HepG2 (cell line): ENCODE results near the gene MAPRE3. TPM values are rescaled to one million over a fixed set of nuclear protein-coding genes. Genes with fewer than 3 reads are reported as not detected.

Experiments
- BCL6 ChIP-seq: IDR thresholded peaks from 2 replicates; pipeline ENCODE4 v1.6.1; 2016; ENCODE audit warnings: missing genetic modification reagents, missing compliant biosample characterization
- CBX5 ChIP-seq: sonication (generic); formaldehyde crosslinking; IDR thresholded peaks from 2 replicates; pipeline ENCODE4 v1.4.0; 2020; ENCODE audit warnings: missing genetic modification reagents, borderline replicate concordance
- CCDC6 ChIP-seq: sonication (generic); formaldehyde crosslinking; IDR thresholded peaks from 2 replicates; pipeline ENCODE4 v1.8.1; 2022; ENCODE audit warnings: mild to moderate bottlenecking, missing genetic modification reagents, moderate library complexity
- DNMT1 ChIP-seq: sonication (generic); formaldehyde crosslinking; IDR thresholded peaks from 2 replicates; pipeline ENCODE4 v1.5.1; 2020; ENCODE audit warnings: mild to moderate bottlenecking, missing genetic modification reagents
- MLLT10 ChIP-seq: sonication (generic); formaldehyde crosslinking; IDR thresholded peaks from 2 replicates; pipeline ENCODE4 v1.4.0; 2020; ENCODE audit warnings: missing genetic modification reagents
- NFIB ChIP-seq: sonication (generic); formaldehyde crosslinking; IDR thresholded peaks from 2 replicates; pipeline ENCODE4 v1.9.0; 2021; ENCODE audit warnings: missing genetic modification reagents, mild to moderate bottlenecking, borderline replicate concordance
- PHF5A ChIP-seq: IDR thresholded peaks from one replicate; pipeline ENCODE4 v1.6.1; 2018; ENCODE audit warnings: low read depth, missing genetic modification reagents; ENCODE audit not compliant: unreplicated experiment
- STAG1 ChIP-seq: sonication (generic); formaldehyde crosslinking; IDR thresholded peaks from 2 replicates; pipeline ENCODE4 v1.4.0; 2020; ENCODE audit warnings: missing genetic modification reagents
- ZEB1 ChIP-seq: IDR thresholded peaks from 2 replicates; pipeline ENCODE4 v1.6.1; 2012; ENCODE audit warnings: mild to moderate bottlenecking, low read depth, inconsistent platforms; ENCODE audit not compliant: insufficient replicate concordance
- ZFX ChIP-seq: sonication (generic); formaldehyde crosslinking; IDR thresholded peaks from 2 replicates; pipeline ENCODE4 v1.4.0; 2020; ENCODE audit warnings: mild to moderate bottlenecking, low read depth, missing genetic modification reagents, moderate library complexity
- ZMAT3 ChIP-seq: sonication (generic); formaldehyde crosslinking; conservative IDR thresholded peaks from 2 replicates; pipeline ENCODE4 v1.7.0; 2021; ENCODE audit warnings: missing genetic modification reagents
- ZNF260 ChIP-seq: sonication (generic); formaldehyde crosslinking; IDR thresholded peaks from 2 replicates; pipeline ENCODE4 v1.4.0; 2020; ENCODE audit warnings: missing genetic modification reagents, low read depth, mild to moderate bottlenecking, borderline replicate concordance
- ZNF615 ChIP-seq: sonication (generic); formaldehyde crosslinking; IDR thresholded peaks from 2 replicates; pipeline ENCODE4 v1.5.0; 2020; ENCODE audit warnings: mild to moderate bottlenecking, missing genetic modification reagents, borderline replicate concordance
- ZNF768 ChIP-seq: sonication (generic); formaldehyde crosslinking; IDR thresholded peaks from 2 replicates; pipeline ENCODE4 v1.4.0; 2020; ENCODE audit warnings: missing genetic modification reagents
- polyA plus RNA-seq, 8 experiments: library from polyadenylated mRNA; depleted of rRNA in 3 of 8; stranded (reverse) in 7 of 8; unstranded in 1 of 8; fragments of >200 nt; fragmentation: Illumina TruSeq in 4 of 8; extraction: Trizol in 4 of 8; gene quantifications; 2 replicates each; pipeline versions ENCODE4 v1.2.1 to v1.2.3, GENCODE V29; 2011 to 2016; ENCODE audit warnings: low read depth in 4 of 8, missing spikeins in 1 of 8, mixed read lengths in 1 of 8; ENCODE audit not compliant: insufficient read depth in 1 of 8
- total RNA-seq, 5 experiments: library from RNA; depleted of rRNA; stranded (reverse); fragments of >200 nt; fragmentation: Illumina TruSeq; extraction: Trizol; gene quantifications; 2 replicates each; pipeline ENCODE4 v1.2.3, GENCODE V29; 2016; ENCODE audit warnings: low read depth in 1 of 5
- TF ChIP-seq, protein P1 (sequence below): sonication (generic); formaldehyde crosslinking; IDR thresholded peaks from 2 replicates; pipeline ENCODE4 v1.4.0; 2020; ENCODE audit warnings: mild to moderate bottlenecking, missing genetic modification reagents
- TF ChIP-seq, protein P2 (sequence below): sonication (generic); formaldehyde crosslinking; IDR thresholded peaks from 2 replicates; pipeline ENCODE4 v1.4.0; 2020; ENCODE audit warnings: mild to moderate bottlenecking, low read depth, missing genetic modification reagents
- TF ChIP-seq, protein P3 (sequence below): sonication (generic); formaldehyde crosslinking; IDR thresholded peaks from 2 replicates; pipeline ENCODE4 v1.9.0; 2022; ENCODE audit warnings: low read depth, missing genetic modification reagents
- TF ChIP-seq, protein P4 (sequence below): sonication (generic); formaldehyde crosslinking; IDR thresholded peaks from 2 replicates; pipeline ENCODE4 v1.4.0; 2020; ENCODE audit warnings: missing genetic modification reagents, borderline replicate concordance

The MAPRE3 gene
- total and polyA plus RNA-seq, 2 of the 13 experiments (the other 11 are each of a cell fraction or from before 2014, with no cell fraction given): 0.31 to 0.91 TPM

DNA sequence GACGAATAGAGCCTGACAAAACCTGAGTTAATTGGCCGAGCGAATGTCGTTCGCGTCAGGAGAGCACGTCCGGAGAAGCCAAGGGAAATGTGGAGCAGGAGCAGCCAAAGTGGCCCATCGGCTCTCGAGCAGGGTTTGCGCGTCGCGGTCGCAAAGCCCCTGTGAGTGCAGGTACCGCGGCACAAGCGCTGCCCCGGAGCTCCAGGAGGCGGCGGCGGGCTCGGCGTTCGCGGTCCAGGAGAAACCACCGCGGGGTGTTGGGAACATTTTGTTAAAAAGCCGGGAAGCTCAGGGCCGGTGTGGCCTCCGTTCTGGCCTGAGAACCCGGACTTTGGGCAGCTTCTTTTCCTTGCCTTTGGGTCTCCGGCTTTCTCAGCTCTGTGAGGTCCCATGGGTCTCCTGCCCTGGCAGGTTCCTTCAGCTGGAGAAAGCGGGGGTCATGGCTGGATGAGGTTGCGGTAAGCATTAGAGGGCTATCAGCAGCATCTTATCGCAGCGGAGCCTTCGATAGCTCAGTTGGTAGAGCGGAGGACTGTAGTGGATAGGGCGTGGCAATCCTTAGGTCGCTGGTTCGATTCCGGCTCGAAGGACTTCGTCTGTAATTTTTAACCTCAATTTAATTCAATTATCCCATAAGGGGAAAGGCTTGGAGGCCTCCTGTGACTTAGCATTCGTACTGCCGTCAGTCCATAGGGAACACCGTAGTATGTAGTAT is 80.0 kb downstream of the MAPRE3 start (continued):
- no peak; the same call in 1 of the 2 replicates for TF ChIP-seq CBX5 (CRISPR knock-in tag)
- TF ChIP-seq, protein P1, sequence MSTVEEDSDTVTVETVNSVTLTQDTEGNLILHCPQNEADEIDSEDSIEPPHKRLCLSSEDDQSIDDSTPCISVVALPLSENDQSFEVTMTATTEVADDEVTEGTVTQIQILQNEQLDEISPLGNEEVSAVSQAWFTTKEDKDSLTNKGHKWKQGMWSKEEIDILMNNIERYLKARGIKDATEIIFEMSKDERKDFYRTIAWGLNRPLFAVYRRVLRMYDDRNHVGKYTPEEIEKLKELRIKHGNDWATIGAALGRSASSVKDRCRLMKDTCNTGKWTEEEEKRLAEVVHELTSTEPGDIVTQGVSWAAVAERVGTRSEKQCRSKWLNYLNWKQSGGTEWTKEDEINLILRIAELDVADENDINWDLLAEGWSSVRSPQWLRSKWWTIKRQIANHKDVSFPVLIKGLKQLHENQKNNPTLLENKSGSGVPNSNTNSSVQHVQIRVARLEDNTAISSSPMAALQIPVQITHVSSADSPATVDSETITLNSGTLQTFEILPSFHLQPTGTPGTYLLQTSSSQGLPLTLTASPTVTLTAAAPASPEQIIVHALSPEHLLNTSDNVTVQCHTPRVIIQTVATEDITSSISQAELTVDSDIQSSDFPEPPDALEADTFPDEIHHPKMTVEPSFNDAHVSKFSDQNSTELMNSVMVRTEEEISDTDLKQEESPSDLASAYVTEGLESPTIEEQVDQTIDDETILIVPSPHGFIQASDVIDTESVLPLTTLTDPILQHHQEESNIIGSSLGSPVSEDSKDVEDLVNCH: no peak
- TF ChIP-seq, protein P2, sequence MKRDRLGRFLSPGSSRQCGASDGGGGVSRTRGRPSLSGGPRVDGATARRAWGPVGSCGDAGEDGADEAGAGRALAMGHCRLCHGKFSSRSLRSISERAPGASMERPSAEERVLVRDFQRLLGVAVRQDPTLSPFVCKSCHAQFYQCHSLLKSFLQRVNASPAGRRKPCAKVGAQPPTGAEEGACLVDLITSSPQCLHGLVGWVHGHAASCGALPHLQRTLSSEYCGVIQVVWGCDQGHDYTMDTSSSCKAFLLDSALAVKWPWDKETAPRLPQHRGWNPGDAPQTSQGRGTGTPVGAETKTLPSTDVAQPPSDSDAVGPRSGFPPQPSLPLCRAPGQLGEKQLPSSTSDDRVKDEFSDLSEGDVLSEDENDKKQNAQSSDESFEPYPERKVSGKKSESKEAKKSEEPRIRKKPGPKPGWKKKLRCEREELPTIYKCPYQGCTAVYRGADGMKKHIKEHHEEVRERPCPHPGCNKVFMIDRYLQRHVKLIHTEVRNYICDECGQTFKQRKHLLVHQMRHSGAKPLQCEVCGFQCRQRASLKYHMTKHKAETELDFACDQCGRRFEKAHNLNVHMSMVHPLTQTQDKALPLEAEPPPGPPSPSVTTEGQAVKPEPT (CRISPR knock-in tag): no peak
- TF ChIP-seq NFIB: no peak
- peak; percentile 49; the same call in 1 of the 2 replicates for TF ChIP-seq ZNF768 (CRISPR knock-in tag)
- no peak for TF ChIP-seq MLLT10
- TF ChIP-seq, protein P3, sequence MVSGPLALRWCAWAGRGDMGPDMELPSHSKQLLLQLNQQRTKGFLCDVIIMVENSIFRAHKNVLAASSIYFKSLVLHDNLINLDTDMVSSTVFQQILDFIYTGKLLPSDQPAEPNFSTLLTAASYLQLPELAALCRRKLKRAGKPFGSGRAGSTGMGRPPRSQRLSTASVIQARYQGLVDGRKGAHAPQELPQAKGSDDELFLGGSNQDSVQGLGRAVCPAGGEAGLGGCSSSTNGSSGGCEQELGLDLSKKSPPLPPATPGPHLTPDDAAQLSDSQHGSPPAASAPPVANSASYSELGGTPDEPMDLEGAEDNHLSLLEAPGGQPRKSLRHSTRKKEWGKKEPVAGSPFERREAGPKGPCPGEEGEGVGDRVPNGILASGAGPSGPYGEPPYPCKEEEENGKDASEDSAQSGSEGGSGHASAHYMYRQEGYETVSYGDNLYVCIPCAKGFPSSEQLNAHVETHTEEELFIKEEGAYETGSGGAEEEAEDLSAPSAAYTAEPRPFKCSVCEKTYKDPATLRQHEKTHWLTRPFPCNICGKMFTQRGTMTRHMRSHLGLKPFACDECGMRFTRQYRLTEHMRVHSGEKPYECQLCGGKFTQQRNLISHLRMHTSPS (CRISPR knock-in tag): peak; percentile 60; the same call in 1 of the 2 replicates
- no peak for TF ChIP-seq ZEB1
- TF ChIP-seq, protein P4, sequence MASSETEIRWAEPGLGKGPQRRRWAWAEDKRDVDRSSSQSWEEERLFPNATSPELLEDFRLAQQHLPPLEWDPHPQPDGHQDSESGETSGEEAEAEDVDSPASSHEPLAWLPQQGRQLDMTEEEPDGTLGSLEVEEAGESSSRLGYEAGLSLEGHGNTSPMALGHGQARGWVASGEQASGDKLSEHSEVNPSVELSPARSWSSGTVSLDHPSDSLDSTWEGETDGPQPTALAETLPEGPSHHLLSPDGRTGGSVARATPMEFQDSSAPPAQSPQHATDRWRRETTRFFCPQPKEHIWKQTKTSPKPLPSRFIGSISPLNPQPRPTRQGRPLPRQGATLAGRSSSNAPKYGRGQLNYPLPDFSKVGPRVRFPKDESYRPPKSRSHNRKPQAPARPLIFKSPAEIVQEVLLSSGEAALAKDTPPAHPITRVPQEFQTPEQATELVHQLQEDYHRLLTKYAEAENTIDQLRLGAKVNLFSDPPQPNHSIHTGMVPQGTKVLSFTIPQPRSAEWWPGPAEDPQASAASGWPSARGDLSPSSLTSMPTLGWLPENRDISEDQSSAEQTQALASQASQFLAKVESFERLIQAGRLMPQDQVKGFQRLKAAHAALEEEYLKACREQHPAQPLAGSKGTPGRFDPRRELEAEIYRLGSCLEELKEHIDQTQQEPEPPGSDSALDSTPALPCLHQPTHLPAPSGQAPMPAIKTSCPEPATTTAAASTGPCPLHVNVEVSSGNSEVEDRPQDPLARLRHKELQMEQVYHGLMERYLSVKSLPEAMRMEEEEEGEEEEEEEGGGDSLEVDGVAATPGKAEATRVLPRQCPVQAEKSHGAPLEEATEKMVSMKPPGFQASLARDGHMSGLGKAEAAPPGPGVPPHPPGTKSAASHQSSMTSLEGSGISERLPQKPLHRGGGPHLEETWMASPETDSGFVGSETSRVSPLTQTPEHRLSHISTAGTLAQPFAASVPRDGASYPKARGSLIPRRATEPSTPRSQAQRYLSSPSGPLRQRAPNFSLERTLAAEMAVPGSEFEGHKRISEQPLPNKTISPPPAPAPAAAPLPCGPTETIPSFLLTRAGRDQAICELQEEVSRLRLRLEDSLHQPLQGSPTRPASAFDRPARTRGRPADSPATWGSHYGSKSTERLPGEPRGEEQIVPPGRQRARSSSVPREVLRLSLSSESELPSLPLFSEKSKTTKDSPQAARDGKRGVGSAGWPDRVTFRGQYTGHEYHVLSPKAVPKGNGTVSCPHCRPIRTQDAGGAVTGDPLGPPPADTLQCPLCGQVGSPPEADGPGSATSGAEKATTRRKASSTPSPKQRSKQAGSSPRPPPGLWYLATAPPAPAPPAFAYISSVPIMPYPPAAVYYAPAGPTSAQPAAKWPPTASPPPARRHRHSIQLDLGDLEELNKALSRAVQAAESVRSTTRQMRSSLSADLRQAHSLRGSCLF (CRISPR knock-in tag): no peak; the same call in 1 of the 2 replicates
- peak; percentile 48; the same call in 1 of the 2 replicates for TF ChIP-seq STAG1
- peak; percentile 66; the same call in 1 of the 2 replicates for TF ChIP-seq DNMT1 (CRISPR knock-in tag)
- TF ChIP-seq CCDC6 (CRISPR knock-in tag): peak; percentile 89; the same call in 1 of the 2 replicates
- peak; percentile 58 for TF ChIP-seq PHF5A (CRISPR knock-in tag)
- TF ChIP-seq ZNF260 (CRISPR knock-in tag): no peak
- TF ChIP-seq BCL6 (CRISPR knock-in tag): peak; percentile 38
- peak; percentile 67 for TF ChIP-seq ZNF615 (CRISPR knock-in tag)
- TF ChIP-seq ZMAT3: 0 out of 2 replicates have a peak, but pooled peaks have one; percentile 83
- TF ChIP-seq ZFX (CRISPR knock-in tag): peak; percentile 86
